ENCODE results near the gene PDE6B. TPM values are rescaled to one million over a fixed set of nuclear protein-coding genes. Genes with fewer than 3 reads are reported as not detected.

Gene PDE6B
- total RNA-seq, 4 donors from 2014 or later: 6.4 to 26.4 (median 14.4) TPM

- DNase-seq: no peak
- WGBS, 2 donors: 75 to 77% methylated on average over 8 of the region's 8 CpGs
Observed at GRCh38 chr4:609400-610050, 15.8 kb upstream of the PDE6B start.

GRCh38 chr4:610411-611261 is 14.7 kb upstream of the PDE6B start:
- no peaks in the 10 kb centered on the region for H3K9me3 ChIP-seq
- WGBS, 2 donors: 22 to 36% methylated on average over 7 of the region's 10 CpGs
- no peak overlapping the region for H3K27ac ChIP-seq
- no peak overlapping the region for H3K4me3 ChIP-seq (replicated peaks in 1 of 3)
- no peaks in the 10 kb centered on the region for H3K27me3 ChIP-seq
- TF ChIP-seq CTCF (IDR thresholded peaks at IDR 0.05) (no peak), POLR2A (IDR thresholded peaks at IDR 0.05) (no peak)
- no peaks in the 10 kb centered on the region for H3K36me3 ChIP-seq
- H3K4me1 ChIP-seq: no peaks in the 10 kb centered on the region
- peak in 1 of 2 donors; percentile 47 for DNase-seq
- intact Hi-C loops (cut with DNase I): no loop called here

More at GRCh38 chr4:609400-610050, 15.8 kb upstream of the PDE6B start:
- Histone ChIP-seq H3K4me1 (no peaks in the 10 kb centered on the region), H3K9me3 (no peaks in the 10 kb centered on the region), H3K27me3 (no peaks in the 10 kb centered on the region), H3K27ac (no peak overlapping the region), H3K4me3 (replicated peaks in 1 of 3) (no peak overlapping the region), H3K36me3 (no peaks in the 10 kb centered on the region)
- intact Hi-C loops (cut with DNase I): no loop called here
- no peak for TF ChIP-seq CTCF (IDR thresholded peaks at IDR 0.05)
- no peak for TF ChIP-seq POLR2A (IDR thresholded peaks at IDR 0.05)

GRCh38 chr4:612052-612748 is 13.2 kb upstream of the PDE6B start:
- Histone ChIP-seq H3K36me3 (no peaks in the 10 kb centered on the region), H3K27ac (no peak overlapping the region), H3K9me3 (no peaks in the 10 kb centered on the region), H3K4me1 (no peaks in the 10 kb centered on the region), H3K4me3 (replicated peaks in 1 of 3) (no peak overlapping the region), H3K27me3 (no peaks in the 10 kb centered on the region)
- WGBS, 2 donors: 81 to 83% methylated on average over 17 to 20 of the region's 22 CpGs
- DNase-seq: no peak
- intact Hi-C loops (cut with DNase I): no loop called here
- TF ChIP-seq CTCF (IDR thresholded peaks at IDR 0.05) (no peak), POLR2A (IDR thresholded peaks at IDR 0.05) (no peak)

- Histone ChIP-seq H3K27me3 (no peaks in the 10 kb centered on the region), H3K4me1 (no peaks in the 10 kb centered on the region), H3K36me3 (no peaks in the 10 kb centered on the region), H3K4me3 (replicated peaks in 1 of 3) (no peak overlapping the region), H3K9me3 (no peaks in the 10 kb centered on the region), H3K27ac (no peak overlapping the region)
- no peak for DNase-seq
- intact Hi-C loops (cut with DNase I): no loop called here
- no peak for TF ChIP-seq POLR2A (IDR thresholded peaks at IDR 0.05)
- no peak for TF ChIP-seq CTCF (IDR thresholded peaks at IDR 0.05)
- WGBS, 2 donors: 83 to 86% methylated on average over 4 to 7 of the region's 7 CpGs
Observed at GRCh38 chr4:612749-613125, 12.6 kb upstream of the PDE6B start.

All from thyroid gland (tissue), 4 donors.